Measurements from ENCODE around the gene MRPL17. TPM values are rescaled to one million over a fixed set of nuclear protein-coding genes. Genes with fewer than 3 reads are reported as not detected.
"Not testable (repeated sequence)": the region's sequence is repeated elsewhere in the genome, so short reads cannot be mapped to it uniquely, and the experiment has no call there.

MRPL17 gene
- total RNA-seq, 2 donors from 2014 or later: 34.6 to 75.1 TPM

GRCh38 chr11:6703247-6704063 lies 20.3 kb upstream of the MRPL17 start:
- intact Hi-C loops (cut with DNase I): no loop called here
- no peak overlapping the region for H3K27ac ChIP-seq
- no peaks in the 10 kb centered on the region for H3K4me1 ChIP-seq
- no peak overlapping the region for H3K9ac ChIP-seq (ENCODE audit: low read depth in 2 of 2, low read length in 2 of 2)
- H3K36me3 ChIP-seq: no peaks in the 10 kb centered on the region
- no peak overlapping the region for H3K4me3 ChIP-seq
- peak; percentile 40 for TF ChIP-seq CTCF (IDR thresholded peaks at IDR 0.05)
- no peaks in the 10 kb centered on the region for H3K27me3 ChIP-seq
- no peaks in the 10 kb centered on the region for H3K9me3 ChIP-seq
- DNase-seq: peak; percentile 61

DNA sequence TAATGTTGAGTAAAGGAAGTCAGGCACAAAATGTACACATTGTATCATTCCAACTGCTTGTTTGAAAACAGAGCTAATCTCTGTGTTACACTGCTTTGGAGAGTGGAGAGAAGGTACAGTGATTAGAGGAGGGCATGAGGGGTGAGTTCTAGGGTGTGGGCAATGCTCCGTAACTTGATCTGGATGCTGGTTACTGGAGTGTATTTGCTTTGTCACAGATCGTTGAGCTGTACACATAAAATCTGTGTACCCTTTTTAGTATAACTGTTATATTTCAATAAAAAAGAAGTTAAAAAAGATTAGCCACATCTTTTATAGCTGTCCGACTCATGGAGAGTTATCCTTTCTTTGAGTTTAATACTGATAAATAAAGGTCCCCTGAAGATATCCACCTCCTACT lies 18.8 kb upstream of the MRPL17 start:
- DNase-seq; H3K9me3 ChIP-seq; H3K27ac ChIP-seq; H3K27me3 ChIP-seq; H3K36me3 ChIP-seq; intact Hi-C loops (cut with DNase I); H3K4me3 ChIP-seq; H3K4me1 ChIP-seq; H3K9ac ChIP-seq (ENCODE audit: low read depth in 2 of 2, low read length in 2 of 2): not testable (repeated sequence)

GRCh38 chr11:6695377-6695776 lies 12.2 kb upstream of the MRPL17 start:
- Histone ChIP-seq H3K4me1 (no peaks in the 10 kb centered on the region), H3K27me3 (no peaks in the 10 kb centered on the region), H3K4me3 (no peak overlapping the region), H3K9me3 (no peaks in the 10 kb centered on the region), H3K36me3 (no peaks in the 10 kb centered on the region), H3K9ac (ENCODE audit: low read depth in 2 of 2, low read length in 2 of 2) (no peak overlapping the region), H3K27ac (peak overlapping the region; percentile 22)
- intact Hi-C loops (cut with DNase I): no loop called here
- no peak for TF ChIP-seq CTCF (IDR thresholded peaks at IDR 0.05)
- no peak for DNase-seq

- no peaks in the 10 kb centered on the region for H3K36me3 ChIP-seq
- DNase-seq: no peak
- H3K4me1 ChIP-seq: no peaks in the 10 kb centered on the region
- no peaks in the 10 kb centered on the region for H3K9me3 ChIP-seq
- no peaks in the 10 kb centered on the region for H3K27me3 ChIP-seq
- no peak overlapping the region for H3K27ac ChIP-seq
- no peak for TF ChIP-seq CTCF (IDR thresholded peaks at IDR 0.05)
- no peak overlapping the region for H3K9ac ChIP-seq (ENCODE audit: low read depth in 2 of 2, low read length in 2 of 2)
- intact Hi-C loops (cut with DNase I): no loop called here
- H3K4me3 ChIP-seq: no peak overlapping the region
Observed at GRCh38 chr11:6694229-6694535, 11.0 kb upstream of the MRPL17 start.

DNA sequence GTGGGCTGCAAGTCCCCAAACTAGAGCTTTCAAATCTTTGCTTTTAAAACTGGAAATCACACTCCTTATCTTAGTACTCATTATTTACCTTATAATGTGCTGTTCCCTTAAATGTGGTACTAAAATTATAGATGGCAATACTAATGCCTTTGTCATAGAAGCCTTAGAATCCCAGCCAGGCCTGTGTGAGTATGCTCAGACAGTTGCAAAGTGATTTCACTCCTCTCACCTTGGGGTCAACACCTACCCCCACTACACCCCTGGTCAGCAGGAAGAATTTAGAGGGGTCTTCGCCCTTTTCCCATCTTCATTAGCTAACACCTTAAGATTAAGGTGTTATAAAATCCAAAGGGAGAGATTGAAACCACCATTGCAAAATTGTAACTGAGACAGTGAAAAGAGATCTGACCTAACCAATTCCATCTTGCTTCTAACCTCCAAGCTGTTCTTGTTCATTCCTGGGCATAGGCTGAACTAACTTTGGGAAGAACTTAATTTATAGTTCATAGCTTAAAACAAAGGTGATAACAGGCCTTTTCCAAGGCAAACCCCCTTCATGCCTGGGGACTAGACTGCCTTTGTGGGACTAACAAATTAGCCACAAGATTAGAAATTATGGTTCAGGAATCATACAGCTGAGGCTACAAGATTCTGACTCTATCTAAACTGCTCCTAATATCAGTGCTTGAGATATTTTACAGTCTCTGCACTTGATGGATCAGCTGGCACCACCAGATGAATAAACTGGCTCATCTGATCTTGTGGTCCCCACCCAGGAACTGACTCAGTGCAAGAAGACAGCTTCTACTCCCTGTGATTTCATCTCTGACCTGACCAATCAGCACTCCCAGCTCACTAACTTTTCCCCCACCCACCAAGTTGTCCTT lies 10.4 kb upstream of the MRPL17 start:
- Histone ChIP-seq H3K9me3 (no peaks in the 10 kb centered on the region), H3K36me3 (no peaks in the 10 kb centered on the region), H3K27ac (no peak overlapping the region), H3K9ac (ENCODE audit: low read depth in 2 of 2, low read length in 2 of 2) (no peak overlapping the region), H3K4me3 (no peak overlapping the region), H3K27me3 (no peaks in the 10 kb centered on the region), H3K4me1 (no peaks in the 10 kb centered on the region)
- peak; percentile 25 for DNase-seq
- intact Hi-C loops (cut with DNase I): no loop called here
- TF ChIP-seq CTCF (IDR thresholded peaks at IDR 0.05): no peak

DNA sequence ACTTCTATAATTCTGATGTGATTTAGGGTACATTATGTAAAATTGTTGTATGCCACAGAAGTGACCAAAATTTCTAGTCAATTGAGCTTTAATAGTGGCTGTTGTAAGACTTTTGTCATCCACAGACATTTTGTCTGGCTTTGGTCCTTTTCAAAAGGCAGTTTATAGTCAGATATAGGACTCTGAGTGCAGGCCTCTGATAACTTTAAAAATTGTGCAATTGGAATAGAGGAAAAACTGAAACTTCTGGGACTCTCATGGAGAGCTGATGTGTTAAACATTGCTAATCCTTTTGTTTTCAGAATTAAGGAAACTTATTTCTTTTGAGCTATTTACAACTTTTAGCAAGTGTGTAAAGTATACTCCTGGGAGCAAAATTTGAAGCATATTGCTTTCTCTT lies 9.0 kb upstream of the MRPL17 start:
- H3K27me3 ChIP-seq: no peaks in the 10 kb centered on the region
- H3K36me3 ChIP-seq: no peaks in the 10 kb centered on the region
- H3K9ac ChIP-seq (ENCODE audit: low read depth in 2 of 2, low read length in 2 of 2): no peak overlapping the region
- H3K9me3 ChIP-seq: no peaks in the 10 kb centered on the region
- intact Hi-C loops (cut with DNase I): no loop called here
- no peak overlapping the region for H3K27ac ChIP-seq
- TF ChIP-seq CTCF (IDR thresholded peaks at IDR 0.05): no peak
- DNase-seq: no peak
- no peaks in the 10 kb centered on the region for H3K4me1 ChIP-seq
- no peak overlapping the region for H3K4me3 ChIP-seq

DNA sequence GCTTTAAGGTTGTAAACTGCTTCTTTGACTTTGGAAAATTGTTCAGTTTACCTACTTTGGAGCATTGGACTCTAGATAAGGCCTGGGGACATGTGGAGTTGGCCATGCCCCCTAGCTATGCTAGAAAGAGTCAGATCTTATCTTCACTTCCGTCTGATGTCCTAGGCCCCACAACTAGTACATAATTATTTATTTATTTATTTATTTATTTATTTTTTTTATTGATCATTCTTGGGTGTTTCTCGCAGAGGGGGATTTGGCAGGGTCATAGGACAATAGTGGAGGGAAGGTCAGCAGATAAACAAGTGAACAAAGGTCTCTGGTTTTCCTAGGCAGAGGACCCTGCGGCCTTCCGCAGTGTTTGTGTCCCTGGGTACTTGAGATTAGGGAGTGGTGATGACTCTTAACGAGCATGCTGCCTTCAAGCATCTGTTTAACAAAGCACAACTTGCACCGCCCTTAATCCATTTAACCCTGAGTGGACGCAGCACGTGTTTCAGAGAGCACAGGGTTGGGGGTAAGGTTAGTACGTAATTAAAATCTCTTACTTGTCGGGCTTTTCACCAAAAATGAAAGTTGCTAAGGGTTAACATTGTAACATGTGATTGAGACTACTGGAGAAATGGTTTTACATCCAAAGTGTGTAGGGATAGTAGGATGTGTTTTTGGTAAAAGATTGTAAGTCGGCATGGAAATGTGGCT lies 7.4 kb upstream of the MRPL17 start:
- not testable (repeated sequence) for DNase-seq, H3K9me3 ChIP-seq

More for the DNA sequence above, 7.4 kb upstream of the MRPL17 start:
- H3K36me3 ChIP-seq; H3K27me3 ChIP-seq; H3K4me1 ChIP-seq; H3K27ac ChIP-seq; intact Hi-C loops (cut with DNase I); H3K9ac ChIP-seq (ENCODE audit: low read depth in 2 of 2, low read length in 2 of 2); H3K4me3 ChIP-seq: not testable (repeated sequence)

All from colonic mucosa (tissue), 4 donors.